ENCODE results near the gene CPVL. TPM values are rescaled to one million over a fixed set of nuclear protein-coding genes. Genes with fewer than 3 reads are reported as not detected.

Gene CPVL
- total RNA-seq, 4 donors from 2014 or later, result 3.9 to 34.1 (median 15.7) TPM

GRCh38 chr7:29090836-29091601, 55.3 kb downstream of the CPVL start:
- 20 to 27% methylated on average over 9 of the region's 10 CpGs for WGBS, 2 donors
- TF ChIP-seq CTCF (IDR thresholded peaks at IDR 0.05), result no peak
- no peak for TF ChIP-seq POLR2A (IDR thresholded peaks at IDR 0.05)
- Histone ChIP-seq H3K9me3 (no peaks in the 10 kb centered on the region), H3K27ac (peak overlapping the region in 3 of 4 donors; percentile 48 to 77 (median 74)), H3K4me3 (peak overlapping the region in 3 of 4 donors; percentile 26 to 42 (median 36)), H3K27me3 (no peaks in the 10 kb centered on the region), H3K36me3 (no peaks in the 10 kb centered on the region), H3K4me1 (peaks cover 3 to 33% (median 8%) of the 10 kb centered on the region in 3 donors)
- no peak for DNase-seq
- intact Hi-C loops (cut with DNase I), result no loop called here

DNA sequence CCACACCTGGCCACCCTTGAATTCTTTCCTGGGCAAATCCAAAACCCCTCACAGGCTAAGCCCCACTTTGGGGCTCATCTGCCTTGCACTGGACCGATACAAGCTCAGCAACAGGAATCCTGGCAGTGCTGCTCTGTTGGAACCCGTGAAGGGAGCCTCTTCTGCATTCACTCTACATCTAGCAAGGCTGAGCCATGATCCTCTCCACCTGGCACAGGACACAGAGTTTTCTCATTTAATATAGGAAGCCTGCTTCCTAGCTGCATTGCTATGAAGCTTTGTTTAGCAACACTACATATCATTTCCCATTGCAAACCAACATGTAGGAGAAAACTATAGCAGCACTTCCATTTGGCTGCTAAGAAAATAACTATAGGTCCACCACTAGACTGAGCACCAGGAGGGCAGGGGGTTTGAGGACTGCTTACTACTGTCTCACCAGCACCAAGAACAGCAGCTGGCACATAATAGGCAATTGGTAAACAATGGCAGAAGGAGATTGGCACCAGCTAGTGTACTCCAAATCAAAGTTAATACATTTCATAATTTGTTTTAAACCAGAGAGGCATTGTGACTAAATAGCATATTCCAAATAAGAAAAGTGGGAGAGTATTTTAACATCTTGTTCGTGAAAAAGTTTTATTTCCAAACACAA, 56.1 kb downstream of the CPVL start:
- Histone ChIP-seq H3K9me3 (no peaks in the 10 kb centered on the region), H3K36me3 (no peaks in the 10 kb centered on the region), H3K4me1 (peaks cover 3 to 33% (median 8%) of the 10 kb centered on the region in 3 donors), H3K27ac (peak overlapping the region in 1 of 4 donors; percentile 77), H3K4me3 (no peak overlapping the region), H3K27me3 (no peaks in the 10 kb centered on the region)
- TF ChIP-seq POLR2A (IDR thresholded peaks at IDR 0.05) (no peak), CTCF (IDR thresholded peaks at IDR 0.05) (no peak)
- DNase-seq, result no peak
- intact Hi-C loops (cut with DNase I), result no loop called here
- 75 to 80% methylated on average over 3 of the region's 3 CpGs for WGBS, 2 donors

- Histone ChIP-seq H3K27ac (peak overlapping the region in 1 of 4 donors; percentile 25), H3K4me1 (peaks cover 3 to 33% (median 8%) of the 10 kb centered on the region in 3 donors), H3K4me3 (no peak overlapping the region), H3K27me3 (no peaks in the 10 kb centered on the region), H3K9me3 (no peaks in the 10 kb centered on the region), H3K36me3 (no peaks in the 10 kb centered on the region)
- TF ChIP-seq CTCF (IDR thresholded peaks at IDR 0.05), result no peak
- no peak for TF ChIP-seq POLR2A (IDR thresholded peaks at IDR 0.05)
- DNase-seq, result no peak
- WGBS, 2 donors, result 18 to 27% methylated on average over 1 of the region's 1 CpG
- intact Hi-C loops (cut with DNase I), result no loop called here
Observed at GRCh38 chr7:29087840-29088170, 58.5 kb downstream of the CPVL start.

GRCh38 chr7:29086545-29086944, 59.8 kb downstream of the CPVL start:
- no peak for TF ChIP-seq CTCF (IDR thresholded peaks at IDR 0.05)
- no peak for TF ChIP-seq POLR2A (IDR thresholded peaks at IDR 0.05)
- DNase-seq, result no peak
- intact Hi-C loops (cut with DNase I), result no loop called here
- no peaks in the 10 kb centered on the region for H3K27me3 ChIP-seq
- H3K9me3 ChIP-seq, result no peaks in the 10 kb centered on the region
- H3K36me3 ChIP-seq, result no peaks in the 10 kb centered on the region
- H3K27ac ChIP-seq, result no peak overlapping the region
- H3K4me1 ChIP-seq, result peaks cover 3 to 28% (median 8%) of the 10 kb centered on the region in 3 donors
- H3K4me3 ChIP-seq, result no peak overlapping the region
- 57 to 76% methylated on average over 2 of the region's 2 CpGs for WGBS, 2 donors

DNA sequence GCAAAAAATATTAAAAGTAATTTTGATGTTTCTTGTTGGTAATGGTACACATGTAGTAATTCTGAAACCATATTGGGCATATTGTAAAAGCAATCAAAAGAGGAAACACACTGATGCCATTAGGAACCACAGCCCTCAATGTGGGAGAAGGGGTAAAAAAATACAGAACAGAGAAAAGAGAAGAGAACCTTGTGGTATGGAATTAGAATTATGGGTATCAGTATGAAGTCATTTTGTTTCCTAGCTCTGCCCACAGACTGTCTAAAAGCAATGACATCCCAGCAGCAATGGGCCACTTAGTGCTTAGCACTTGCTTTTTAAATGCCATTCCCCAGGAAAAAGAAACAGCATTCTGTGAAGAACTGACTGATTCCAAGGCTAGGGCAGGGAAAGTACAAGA, 61.5 kb downstream of the CPVL start:
- intact Hi-C loops (cut with DNase I), result no loop called here
- no peak overlapping the region for H3K27ac ChIP-seq
- no peaks in the 10 kb centered on the region for H3K36me3 ChIP-seq
- no peaks in the 10 kb centered on the region for H3K9me3 ChIP-seq
- no peak for TF ChIP-seq POLR2A (IDR thresholded peaks at IDR 0.05)
- no peak for TF ChIP-seq CTCF (IDR thresholded peaks at IDR 0.05)
- no peak for DNase-seq
- no peaks in the 10 kb centered on the region for H3K27me3 ChIP-seq
- no peak overlapping the region for H3K4me3 ChIP-seq
- peaks cover 0 to 13% (median 8%) of the 10 kb centered on the region in 3 donors for H3K4me1 ChIP-seq

Data from esophagus squamous epithelium (tissue), 5 donors.